HFF-Myc (cell line): ENCODE measurements around the gene NME4.
A peak's percentile ranks its signal among the peaks of the same experiment; 100 is the strongest.

Source experiments
- DNase-seq: peaks from one replicate; pipeline ENCODE4 v3.0.0-alpha.2; 2011; ENCODE audit warnings: low read depth; ENCODE audit errors: extremely low read depth
- H3K4me3 ChIP-seq: replicated peaks from 2 replicates; pipeline ENCODE4 v1.5.1; 2011; ENCODE audit warnings: low read depth, mild to moderate bottlenecking, control low read depth, low read length
- TF ChIP-seq, protein P1 (sequence below): IDR thresholded peaks from 2 replicates; pipeline ENCODE4 v1.5.1; 2012; ENCODE audit warnings: mild to moderate bottlenecking, low read depth, low read length, control low read depth; ENCODE audit errors: missing control alignments

NME4 gene

GRCh38 chr16:427250-427649 is 30.3 kb downstream of the NME4 start:
- TF ChIP-seq, protein P1, sequence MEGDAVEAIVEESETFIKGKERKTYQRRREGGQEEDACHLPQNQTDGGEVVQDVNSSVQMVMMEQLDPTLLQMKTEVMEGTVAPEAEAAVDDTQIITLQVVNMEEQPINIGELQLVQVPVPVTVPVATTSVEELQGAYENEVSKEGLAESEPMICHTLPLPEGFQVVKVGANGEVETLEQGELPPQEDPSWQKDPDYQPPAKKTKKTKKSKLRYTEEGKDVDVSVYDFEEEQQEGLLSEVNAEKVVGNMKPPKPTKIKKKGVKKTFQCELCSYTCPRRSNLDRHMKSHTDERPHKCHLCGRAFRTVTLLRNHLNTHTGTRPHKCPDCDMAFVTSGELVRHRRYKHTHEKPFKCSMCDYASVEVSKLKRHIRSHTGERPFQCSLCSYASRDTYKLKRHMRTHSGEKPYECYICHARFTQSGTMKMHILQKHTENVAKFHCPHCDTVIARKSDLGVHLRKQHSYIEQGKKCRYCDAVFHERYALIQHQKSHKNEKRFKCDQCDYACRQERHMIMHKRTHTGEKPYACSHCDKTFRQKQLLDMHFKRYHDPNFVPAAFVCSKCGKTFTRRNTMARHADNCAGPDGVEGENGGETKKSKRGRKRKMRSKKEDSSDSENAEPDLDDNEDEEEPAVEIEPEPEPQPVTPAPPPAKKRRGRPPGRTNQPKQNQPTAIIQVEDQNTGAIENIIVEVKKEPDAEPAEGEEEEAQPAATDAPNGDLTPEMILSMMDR, result no peak
- peak overlapping the region; percentile 65 for H3K4me3 ChIP-seq
- DNase-seq, result no peak

GRCh38 chr16:430904-431303 is 33.9 kb downstream of the NME4 start:
- no peak for DNase-seq
- TF ChIP-seq, protein P1, result no peak
- H3K4me3 ChIP-seq, result no peak overlapping the region

DNA sequence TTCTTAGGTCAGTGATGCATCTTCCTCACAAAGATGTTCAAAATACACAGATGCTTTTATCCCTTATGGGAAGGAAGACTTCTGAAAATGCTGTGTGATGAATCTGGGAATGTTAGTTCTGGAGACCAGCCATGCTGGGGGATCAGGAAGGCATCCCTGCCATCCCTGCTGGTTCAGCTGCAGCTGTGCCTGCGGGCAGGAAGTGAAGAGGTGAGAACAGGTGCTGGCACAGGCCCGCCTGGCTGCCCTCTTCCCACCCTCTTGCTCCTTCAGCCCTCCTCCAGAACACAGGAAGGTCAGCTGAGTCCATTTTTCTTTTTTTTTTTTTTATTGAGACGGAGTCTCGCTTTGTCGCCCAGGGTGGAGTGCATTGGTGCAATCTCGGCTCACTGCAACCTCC is 43.6 kb downstream of the NME4 start:
- no peak overlapping the region for H3K4me3 ChIP-seq
- no peak for DNase-seq
- TF ChIP-seq, protein P1, result no peak

DNA sequence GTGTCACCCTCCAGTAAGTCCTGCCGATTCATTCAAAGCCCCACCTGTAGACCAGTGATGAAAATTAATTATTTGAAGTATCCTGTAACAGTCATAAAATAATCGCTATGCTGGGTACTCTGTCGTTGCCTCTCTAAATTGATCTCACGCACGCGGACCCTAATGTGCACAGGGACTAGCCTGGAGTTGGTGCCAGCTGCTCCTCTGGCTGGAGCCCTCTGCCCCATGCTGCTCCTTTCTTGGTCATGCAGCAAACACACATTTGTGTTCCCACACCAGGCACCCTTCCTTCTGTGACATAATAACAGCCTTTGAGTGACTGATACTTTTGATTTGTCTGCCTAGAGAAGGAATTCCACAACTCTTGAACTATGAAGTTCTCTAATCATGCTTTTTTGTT is 44.4 kb downstream of the NME4 start:
- H3K4me3 ChIP-seq, result no peak overlapping the region
- TF ChIP-seq, protein P1, result no peak
- no peak for DNase-seq

DNA sequence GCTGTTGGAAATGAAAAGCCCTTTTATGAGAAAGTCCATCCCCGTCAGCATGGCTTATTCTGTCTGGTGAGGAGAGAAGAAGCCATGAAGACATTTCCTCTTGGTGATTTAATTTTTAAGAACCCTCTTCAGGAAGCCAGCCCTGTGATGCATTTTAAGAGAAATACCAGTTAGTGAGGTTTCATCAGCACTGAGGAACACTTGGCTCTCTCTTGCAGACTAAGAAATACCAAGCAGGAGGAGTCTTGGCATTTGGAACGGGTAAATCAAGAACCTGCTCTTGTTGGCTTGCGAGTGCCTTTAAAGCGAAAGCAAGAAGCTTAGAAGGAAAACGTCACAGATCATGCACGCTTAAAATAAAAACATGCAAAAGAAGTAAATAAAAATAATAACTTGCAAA is 46.0 kb downstream of the NME4 start:
- TF ChIP-seq, protein P1, result no peak
- no peak overlapping the region for H3K4me3 ChIP-seq
- no peak for DNase-seq

DNA sequence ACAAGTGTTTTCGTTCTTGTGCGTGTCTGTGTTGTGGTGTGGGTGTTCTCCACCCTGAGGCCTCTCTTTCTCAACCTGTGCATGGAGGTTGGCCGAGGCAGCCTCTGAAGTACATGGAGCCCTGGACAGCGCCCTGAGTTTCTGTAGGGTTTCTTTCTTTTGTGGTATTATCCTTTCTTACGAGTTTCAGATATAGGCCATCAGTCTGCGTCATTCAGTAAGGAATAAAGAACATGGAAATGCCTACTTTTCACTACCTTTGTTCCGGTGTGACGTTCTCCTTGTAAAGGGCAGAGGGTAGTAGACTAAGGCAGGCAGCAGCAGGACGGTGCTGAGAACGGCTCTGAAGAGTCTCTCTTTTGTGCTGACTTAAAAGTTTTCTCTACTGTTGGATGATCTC is 47.0 kb downstream of the NME4 start:
- DNase-seq, result no peak
- TF ChIP-seq, protein P1, result no peak

DNA sequence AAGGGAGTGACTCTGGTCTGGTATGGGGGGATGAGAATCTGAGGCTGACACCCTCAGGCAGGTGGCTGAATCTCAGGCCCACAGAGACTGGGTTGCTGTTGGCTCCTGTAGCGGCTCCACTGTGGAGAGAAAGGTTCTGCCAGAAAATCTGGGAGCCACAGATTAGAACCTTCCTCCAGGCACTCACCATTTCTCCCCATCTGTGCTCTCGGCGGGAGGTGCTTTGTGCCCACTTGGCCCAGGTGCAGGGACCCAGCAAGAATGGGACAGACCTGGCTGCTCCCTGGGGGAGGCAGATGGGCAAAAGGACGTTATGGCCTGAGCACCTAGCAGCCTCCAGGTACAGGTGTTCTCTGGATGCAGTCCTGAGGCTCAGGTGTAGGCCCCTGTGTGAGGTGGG is 48.6 kb downstream of the NME4 start:
- H3K4me3 ChIP-seq, result no peak overlapping the region
- TF ChIP-seq, protein P1, result no peak
- DNase-seq, result no peak

More for the DNA sequence above, 47.0 kb downstream of the NME4 start:
- no peak overlapping the region for H3K4me3 ChIP-seq
